GM12873 (cell line): ENCODE measurements around the gene ISM1.

Experiments
- CTCF ChIP-seq: IDR thresholded peaks from 2 replicates; pipeline ENCODE4 v1.5.1; 2012; ENCODE audit warnings: low read depth, mild to moderate bottlenecking, moderate library complexity, low read length, control low read depth; ENCODE audit not compliant: insufficient read depth; ENCODE audit errors: missing control alignments

ISM1 gene

GRCh38 chr20:13336308-13337089 lies 115.4 kb downstream of the ISM1 start:
- no peak for TF ChIP-seq CTCF

GRCh38 chr20:13337090-13337784 lies 116.2 kb downstream of the ISM1 start:
- no peak for TF ChIP-seq CTCF

GRCh38 chr20:13338097-13338661 lies 117.1 kb downstream of the ISM1 start:
- no peak for TF ChIP-seq CTCF

- no peak for TF ChIP-seq CTCF
Observed at GRCh38 chr20:13338999-13339411, 117.9 kb downstream of the ISM1 start.

GRCh38 chr20:13340088-13340487 lies 119.0 kb downstream of the ISM1 start:
- no peak for TF ChIP-seq CTCF

- no peak for TF ChIP-seq CTCF
Observed at GRCh38 chr20:13341737-13342393, 120.8 kb downstream of the ISM1 start.
